WTC11 (cell line): ENCODE measurements around the gene SAP130. TPM values are rescaled to one million over a fixed set of nuclear protein-coding genes. Genes with fewer than 3 reads are reported as not detected.

Experiments
- ATAC-seq: fragments of 200-7000 bp; cut with Tn5 transposase; 2 replicates; pipeline ENCODE4 v1.10.0; 2021; ENCODE audit warnings: mild to moderate bottlenecking, moderate library complexity
- CTCF ChIA-PET: fragments of 300-600 bp; sonication (Branson Sonifier 250); formaldehyde crosslinking; loops from one replicate; lab custom pipeline; 2021; ENCODE audit warnings: antibody characterized with exemption; lab: Charles Lee
- POLR2A ChIA-PET: fragments of 350-600 bp; sonication (Branson Sonifier 250); formaldehyde crosslinking; loops from one replicate; lab custom pipeline; 2021; ENCODE audit warnings: antibody characterized with exemption; lab: Charles Lee
- DNase-seq: peaks from one replicate; pipeline ENCODE4 v3.0.0; 2021; ENCODE audit warnings: low spot score
- H3K27ac Mint-ChIP-seq: 2 replicates; pipeline ENCODE4 v1.8.0; 2021; ENCODE audit warnings: mixed read lengths
- H3K27me3 Mint-ChIP-seq: 2 replicates; pipeline ENCODE4 v1.8.0; 2021; ENCODE audit warnings: low read depth, mild to moderate bottlenecking, moderate library complexity, mixed read lengths
- H3K36me3 Mint-ChIP-seq: 2 replicates; pipeline ENCODE4 v1.8.0; 2021; ENCODE audit warnings: mixed read lengths
- H3K4me1 Mint-ChIP-seq: 2 replicates; pipeline ENCODE4 v1.8.0; 2022; ENCODE audit warnings: mixed read lengths
- H3K4me3 Mint-ChIP-seq: 2 replicates; pipeline ENCODE4 v1.8.0; 2021; ENCODE audit warnings: mild to moderate bottlenecking, moderate library complexity, mixed read lengths
- H3K9me3 Mint-ChIP-seq: 2 replicates; pipeline ENCODE4 v1.8.0; 2021; ENCODE audit warnings: mixed read lengths
- GRHL2 ChIP-seq: fragments of 250-450 bp; sonication (Bioruptor Pico); IDR thresholded peaks from 2 replicates; pipeline ENCODE4 v1.8.0; 2022; ENCODE audit warnings: mild to moderate bottlenecking, moderate library complexity; ENCODE audit not compliant: insufficient replicate concordance, severe bottlenecking
- SMAD3 ChIP-seq: sonication (generic); formaldehyde crosslinking; IDR thresholded peaks from 2 replicates; pipeline ENCODE4 v1.8.0; 2022; ENCODE audit warnings: missing genetic modification reagents, mild to moderate bottlenecking, borderline replicate concordance
- ZNF317 ChIP-seq: sonication (generic); formaldehyde crosslinking; IDR thresholded peaks from 2 replicates; pipeline ENCODE4 v1.8.1; 2023; ENCODE audit warnings: low read depth, mild to moderate bottlenecking, moderate library complexity, missing genetic modification reagents, borderline replicate concordance
- ZNF423 ChIP-seq: fragments of 250-450 bp; sonication (Bioruptor Pico); IDR thresholded peaks from 2 replicates; pipeline ENCODE4 v2.1.2; 2022; ENCODE audit warnings: mild to moderate bottlenecking, moderate library complexity
- ZNF671 ChIP-seq: fragments of 250-450 bp; sonication (Bioruptor Pico); IDR thresholded peaks from 2 replicates; pipeline ENCODE4 v1.8.0; 2021; ENCODE audit warnings: mild to moderate bottlenecking
- total RNA-seq: library from RNA; stranded (reverse); gene quantifications from 3 replicates; pipeline ENCODE4 v1.2.3, GENCODE V29; 2021
- TF ChIP-seq, protein P1 (sequence below): sonication (generic); formaldehyde crosslinking; IDR thresholded peaks from 2 replicates; pipeline ENCODE4 v1.8.0; 2022; ENCODE audit warnings: mild to moderate bottlenecking, missing genetic modification reagents
- TF ChIP-seq, protein P2 (sequence below): sonication (generic); formaldehyde crosslinking; IDR thresholded peaks from 2 replicates; pipeline ENCODE4 v1.8.1; 2023; ENCODE audit warnings: mild to moderate bottlenecking, missing genetic modification reagents, moderate library complexity
- TF ChIP-seq, protein P3 (sequence below): fragments of 250-450 bp; sonication (Bioruptor Pico); IDR thresholded peaks from 2 replicates; pipeline ENCODE4 v1.9.0; 2021; ENCODE audit warnings: mild to moderate bottlenecking
- TF ChIP-seq, protein P4 (sequence below): sonication (generic); formaldehyde crosslinking; IDR thresholded peaks from 2 replicates; pipeline ENCODE4 v1.8.0; 2022; ENCODE audit warnings: missing genetic modification reagents

Gene SAP130
- total RNA-seq, 1 experiment from 2014 or later = 45.6 TPM

DNA sequence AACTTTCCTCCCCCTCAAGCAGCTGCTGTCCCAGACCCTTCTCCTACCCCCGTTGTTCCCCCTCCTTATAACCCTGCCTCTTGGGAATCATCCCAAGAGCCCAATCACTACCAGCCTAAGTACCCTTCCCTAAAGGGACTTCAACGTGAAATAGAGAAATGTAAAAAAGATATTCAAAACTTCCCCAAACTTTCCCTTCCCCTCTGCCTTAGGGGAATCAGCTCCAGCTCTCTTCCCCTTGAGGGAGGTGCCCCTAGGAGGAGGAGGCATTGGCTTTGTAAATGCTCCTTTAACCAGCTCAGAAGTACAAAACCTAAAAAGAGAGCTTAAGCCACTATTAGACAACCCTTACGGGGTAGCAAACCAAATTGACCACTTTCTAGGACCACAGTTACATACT lies 10.6 kb upstream of the SAP130 start:
- no peak overlapping the region for H3K27ac Mint-ChIP-seq
- ChIA-PET POLR2A (no interaction called here), CTCF (interaction anchor here (0.6 kb wide), 1 partner anchor 346 kb away, joined by 3 read pairs; no protein-coding TSS in a partner anchor)
- H3K9me3 Mint-ChIP-seq = peaks cover 56% of the 10 kb centered on the region
- TF ChIP-seq, protein P1, sequence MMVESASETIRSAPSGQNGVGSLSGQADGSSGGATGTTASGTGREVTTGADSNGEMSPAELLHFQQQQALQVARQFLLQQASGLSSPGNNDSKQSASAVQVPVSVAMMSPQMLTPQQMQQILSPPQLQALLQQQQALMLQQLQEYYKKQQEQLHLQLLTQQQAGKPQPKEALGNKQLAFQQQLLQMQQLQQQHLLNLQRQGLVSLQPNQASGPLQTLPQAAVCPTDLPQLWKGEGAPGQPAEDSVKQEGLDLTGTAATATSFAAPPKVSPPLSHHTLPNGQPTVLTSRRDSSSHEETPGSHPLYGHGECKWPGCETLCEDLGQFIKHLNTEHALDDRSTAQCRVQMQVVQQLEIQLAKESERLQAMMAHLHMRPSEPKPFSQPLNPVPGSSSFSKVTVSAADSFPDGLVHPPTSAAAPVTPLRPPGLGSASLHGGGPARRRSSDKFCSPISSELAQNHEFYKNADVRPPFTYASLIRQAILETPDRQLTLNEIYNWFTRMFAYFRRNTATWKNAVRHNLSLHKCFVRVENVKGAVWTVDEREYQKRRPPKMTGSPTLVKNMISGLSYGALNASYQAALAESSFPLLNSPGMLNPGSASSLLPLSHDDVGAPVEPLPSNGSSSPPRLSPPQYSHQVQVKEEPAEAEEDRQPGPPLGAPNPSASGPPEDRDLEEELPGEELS = no peak
- no peak for TF ChIP-seq ZNF671 (CRISPR knock-in tag)
- TF ChIP-seq ZNF423 (CRISPR knock-in tag) = no peak
- TF ChIP-seq, protein P2, sequence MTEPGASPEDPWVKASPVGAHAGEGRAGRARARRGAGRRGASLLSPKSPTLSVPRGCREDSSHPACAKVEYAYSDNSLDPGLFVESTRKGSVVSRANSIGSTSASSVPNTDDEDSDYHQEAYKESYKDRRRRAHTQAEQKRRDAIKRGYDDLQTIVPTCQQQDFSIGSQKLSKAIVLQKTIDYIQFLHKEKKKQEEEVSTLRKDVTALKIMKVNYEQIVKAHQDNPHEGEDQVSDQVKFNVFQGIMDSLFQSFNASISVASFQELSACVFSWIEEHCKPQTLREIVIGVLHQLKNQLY = no peak
- H3K4me3 Mint-ChIP-seq = no peak overlapping the region
- ATAC-seq (no peak), DNase-seq (no peak)
- peaks cover 32% of the 10 kb centered on the region for H3K27me3 Mint-ChIP-seq
- peaks cover 9% of the 10 kb centered on the region for H3K4me1 Mint-ChIP-seq
- peaks cover 26% of the 10 kb centered on the region for H3K36me3 Mint-ChIP-seq

DNA sequence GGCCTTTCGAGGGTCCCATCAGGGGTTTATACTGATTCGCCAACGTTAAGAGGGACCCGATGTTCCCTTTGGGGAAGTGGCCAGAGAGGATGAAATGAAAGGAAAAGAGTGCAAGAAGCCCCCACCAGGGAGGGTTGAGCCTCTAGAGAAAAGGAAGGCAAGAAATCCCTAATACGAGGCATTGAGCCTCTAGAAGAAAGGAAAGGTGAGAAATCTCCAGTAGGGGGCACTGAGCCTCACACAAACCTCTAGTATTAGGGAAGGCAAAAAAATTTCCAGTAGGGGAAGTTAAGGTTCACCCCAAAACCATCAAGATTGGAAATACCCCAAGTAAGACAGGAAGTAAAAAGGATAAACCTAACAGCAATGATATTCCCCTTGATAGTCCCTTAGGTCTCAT lies 9.8 kb upstream of the SAP130 start:
- peaks cover 19% of the 10 kb centered on the region for H3K36me3 Mint-ChIP-seq
- H3K4me1 Mint-ChIP-seq = peaks cover 3% of the 10 kb centered on the region
- ChIA-PET CTCF (no interaction called here), POLR2A (no interaction called here)
- peaks cover 36% of the 10 kb centered on the region for H3K27me3 Mint-ChIP-seq
- no peak overlapping the region for H3K4me3 Mint-ChIP-seq
- ATAC-seq (peak; percentile 79), DNase-seq (no peak)
- peaks cover 55% of the 10 kb centered on the region for H3K9me3 Mint-ChIP-seq
- TF ChIP-seq, protein P3, sequence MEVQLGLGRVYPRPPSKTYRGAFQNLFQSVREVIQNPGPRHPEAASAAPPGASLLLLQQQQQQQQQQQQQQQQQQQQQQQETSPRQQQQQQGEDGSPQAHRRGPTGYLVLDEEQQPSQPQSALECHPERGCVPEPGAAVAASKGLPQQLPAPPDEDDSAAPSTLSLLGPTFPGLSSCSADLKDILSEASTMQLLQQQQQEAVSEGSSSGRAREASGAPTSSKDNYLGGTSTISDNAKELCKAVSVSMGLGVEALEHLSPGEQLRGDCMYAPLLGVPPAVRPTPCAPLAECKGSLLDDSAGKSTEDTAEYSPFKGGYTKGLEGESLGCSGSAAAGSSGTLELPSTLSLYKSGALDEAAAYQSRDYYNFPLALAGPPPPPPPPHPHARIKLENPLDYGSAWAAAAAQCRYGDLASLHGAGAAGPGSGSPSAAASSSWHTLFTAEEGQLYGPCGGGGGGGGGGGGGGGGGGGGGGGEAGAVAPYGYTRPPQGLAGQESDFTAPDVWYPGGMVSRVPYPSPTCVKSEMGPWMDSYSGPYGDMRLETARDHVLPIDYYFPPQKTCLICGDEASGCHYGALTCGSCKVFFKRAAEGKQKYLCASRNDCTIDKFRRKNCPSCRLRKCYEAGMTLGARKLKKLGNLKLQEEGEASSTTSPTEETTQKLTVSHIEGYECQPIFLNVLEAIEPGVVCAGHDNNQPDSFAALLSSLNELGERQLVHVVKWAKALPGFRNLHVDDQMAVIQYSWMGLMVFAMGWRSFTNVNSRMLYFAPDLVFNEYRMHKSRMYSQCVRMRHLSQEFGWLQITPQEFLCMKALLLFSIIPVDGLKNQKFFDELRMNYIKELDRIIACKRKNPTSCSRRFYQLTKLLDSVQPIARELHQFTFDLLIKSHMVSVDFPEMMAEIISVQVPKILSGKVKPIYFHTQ = no peak
- no peak for TF ChIP-seq GRHL2
- TF ChIP-seq, protein P4, sequence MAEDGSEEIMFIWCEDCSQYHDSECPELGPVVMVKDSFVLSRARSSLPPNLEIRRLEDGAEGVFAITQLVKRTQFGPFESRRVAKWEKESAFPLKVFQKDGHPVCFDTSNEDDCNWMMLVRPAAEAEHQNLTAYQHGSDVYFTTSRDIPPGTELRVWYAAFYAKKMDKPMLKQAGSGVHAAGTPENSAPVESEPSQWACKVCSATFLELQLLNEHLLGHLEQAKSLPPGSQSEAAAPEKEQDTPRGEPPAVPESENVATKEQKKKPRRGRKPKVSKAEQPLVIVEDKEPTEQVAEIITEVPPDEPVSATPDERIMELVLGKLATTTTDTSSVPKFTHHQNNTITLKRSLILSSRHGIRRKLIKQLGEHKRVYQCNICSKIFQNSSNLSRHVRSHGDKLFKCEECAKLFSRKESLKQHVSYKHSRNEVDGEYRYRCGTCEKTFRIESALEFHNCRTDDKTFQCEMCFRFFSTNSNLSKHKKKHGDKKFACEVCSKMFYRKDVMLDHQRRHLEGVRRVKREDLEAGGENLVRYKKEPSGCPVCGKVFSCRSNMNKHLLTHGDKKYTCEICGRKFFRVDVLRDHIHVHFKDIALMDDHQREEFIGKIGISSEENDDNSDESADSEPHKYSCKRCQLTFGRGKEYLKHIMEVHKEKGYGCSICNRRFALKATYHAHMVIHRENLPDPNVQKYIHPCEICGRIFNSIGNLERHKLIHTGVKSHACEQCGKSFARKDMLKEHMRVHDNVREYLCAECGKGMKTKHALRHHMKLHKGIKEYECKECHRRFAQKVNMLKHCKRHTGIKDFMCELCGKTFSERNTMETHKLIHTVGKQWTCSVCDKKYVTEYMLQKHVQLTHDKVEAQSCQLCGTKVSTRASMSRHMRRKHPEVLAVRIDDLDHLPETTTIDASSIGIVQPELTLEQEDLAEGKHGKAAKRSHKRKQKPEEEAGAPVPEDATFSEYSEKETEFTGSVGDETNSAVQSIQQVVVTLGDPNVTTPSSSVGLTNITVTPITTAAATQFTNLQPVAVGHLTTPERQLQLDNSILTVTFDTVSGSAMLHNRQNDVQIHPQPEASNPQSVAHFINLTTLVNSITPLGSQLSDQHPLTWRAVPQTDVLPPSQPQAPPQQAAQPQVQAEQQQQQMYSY (CRISPR knock-in tag) = no peak
- TF ChIP-seq, protein P1 = no peak
- no peak for TF ChIP-seq ZNF317
- no peak for TF ChIP-seq SMAD3 (CRISPR knock-in tag)
- TF ChIP-seq ZNF423 (CRISPR knock-in tag) = no peak
- H3K27ac Mint-ChIP-seq = no peak overlapping the region
